K562 (cell line): ENCODE results near the gene IRF5. TPM values are rescaled to one million over a fixed set of nuclear protein-coding genes. Genes with fewer than 3 reads are reported as not detected.

ENCODE experiments used
- ATAC-seq: fragments of 200-7000 bp; cut with Tn5 transposase; 3 replicates; pipeline ENCODE4 v1.9.1; 2020; ENCODE audit warnings: moderate library complexity
- BruUV-seq: library from RNA; stranded (reverse); fragments of 400-500 nt; replicated peaks from 2 replicates; lab custom pipeline; 2021; lab: Mats Ljungman, UMichigan
- CTCF ChIA-PET: fragments of 300-600 bp; formaldehyde crosslinking; extraction: SDS; loops from one replicate; lab custom pipeline; 2021; ENCODE audit warnings: low intra/inter-chr PET ratio; lab: Yijun Ruan, JAX
- POLR2A ChIA-PET: fragments of 300-600, 350-650 bp; sonication (Branson Sonifier 250); formaldehyde crosslinking; extraction: SDS; loops from one replicate; lab custom pipeline; 2021; ENCODE audit warnings: antibody characterized with exemption, inconsistent platforms; lab: Yijun Ruan, JAX
- DNase-seq, 4 experiments: peaks; one replicate each; pipeline versions ENCODE4 v3.0.0 to v3.0.0-alpha.2; 2011 to 2018; ENCODE audit warnings: low spot score in 3 of 4, mixed read lengths in 3 of 4; ENCODE audit errors: extremely low read depth in 1 of 4
- FAIRE-seq: peaks from 2 replicates; lab custom pipeline; 2011; peaks lifted over from hg19 to GRCh38; lab: Jason Lieb, UNC
- H2AFZ ChIP-seq: 2 replicates; pipeline ENCODE4 v1.6.0; 2011; ENCODE audit warnings: low read depth, low read length, control low read depth, inconsistent platforms
- H3K27ac ChIP-seq: fragments of 200-600 bp; 3 replicates; pipeline ENCODE4 v1.8.0; 2011; ENCODE audit warnings: low read depth, mild to moderate bottlenecking, control low read depth, inconsistent platforms, low read length, moderate library complexity, mixed read lengths; ENCODE audit errors: extremely low read depth
- H3K27me3 ChIP-seq, 2 experiments: fragments of 300-600 bp in 1 of 2; 2 replicates in 1 of 2; 3 replicates in 1 of 2; pipeline versions ENCODE4 v1.6.0 to v1.8.0; 2011; ENCODE audit warnings: inconsistent platforms in 2 of 2, low read length in 2 of 2, mild to moderate bottlenecking in 1 of 2, mixed read lengths in 1 of 2, moderate library complexity in 1 of 2; ENCODE audit not compliant: control insufficient read depth in 2 of 2, insufficient read depth in 2 of 2
- H3K36me3 ChIP-seq: fragments of 300-600 bp; 3 replicates; pipeline ENCODE4 v1.8.0; 2011; ENCODE audit warnings: mild to moderate bottlenecking, low read length, inconsistent platforms; ENCODE audit not compliant: control insufficient read depth, insufficient read depth
- H3K4me1 ChIP-seq, 2 experiments: fragments of 200-600 bp in 1 of 2; replicated peaks in 1 of 2; 2 replicates in 1 of 2; 3 replicates in 1 of 2; pipeline versions ENCODE4 v1.5.1 to v1.8.0; 2011; ENCODE audit warnings: inconsistent platforms in 2 of 2, low read length in 2 of 2, mild to moderate bottlenecking in 1 of 2, mixed read lengths in 1 of 2, moderate library complexity in 1 of 2; ENCODE audit not compliant: control insufficient read depth in 2 of 2, insufficient read depth in 2 of 2
- H3K4me2 ChIP-seq: 2 replicates; pipeline ENCODE4 v1.6.1; 2011; ENCODE audit warnings: low read length, control low read depth, inconsistent platforms, mixed read lengths; ENCODE audit not compliant: insufficient read depth
- H3K4me3 ChIP-seq: fragments of 200-600 bp; sonication (generic), shearing (Covaris generic); 2 replicates; pipeline ENCODE4 v1.5.1; 2016; ENCODE audit warnings: control low read depth, inconsistent platforms
- H3K79me2 ChIP-seq: fragments of 200-600 bp; 3 replicates; pipeline ENCODE4 v1.8.0; 2011; ENCODE audit warnings: low read length, inconsistent platforms; ENCODE audit not compliant: control insufficient read depth, insufficient read depth
- H3K9ac ChIP-seq, 2 experiments: 2 replicates each; pipeline versions ENCODE4 v1.6.0 to v1.6.1; 2011; ENCODE audit warnings: low read depth in 2 of 2, low read length in 2 of 2, control low read depth in 1 of 2, inconsistent platforms in 1 of 2, mild to moderate bottlenecking in 1 of 2, mixed read lengths in 1 of 2; ENCODE audit not compliant: insufficient read depth in 1 of 2
- H3K9me1 ChIP-seq: one replicate; pipeline ENCODE4 v1.6.0; 2011; ENCODE audit warnings: inconsistent platforms, mild to moderate bottlenecking, low read length, moderate library complexity; ENCODE audit not compliant: control insufficient read depth, insufficient read depth
- H3K9me3 ChIP-seq: replicated peaks from 2 replicates; pipeline ENCODE4 v1.5.1; 2011; ENCODE audit warnings: low read depth, low read length, inconsistent platforms; ENCODE audit not compliant: control insufficient read depth, insufficient read depth
- H4K20me1 ChIP-seq: replicated peaks from 2 replicates; pipeline ENCODE4 v1.6.1; 2011; ENCODE audit warnings: low read length, inconsistent platforms, mixed read lengths; ENCODE audit not compliant: control insufficient read depth, insufficient read depth
- ARNT ChIP-seq, 2 experiments: fragments of 450-650 bp; IDR thresholded peaks; 2 replicates each; pipeline ENCODE4 v1.6.1; 2016; ENCODE audit warnings: mild to moderate bottlenecking in 1 of 2
- BDP1 ChIP-seq: IDR thresholded peaks from 3 replicates; pipeline ENCODE4 v1.6.1; 2011; ENCODE audit not compliant: insufficient read length, insufficient read depth
- CBFA2T3 ChIP-seq: fragments of 450-650 bp; IDR thresholded peaks from 2 replicates; pipeline ENCODE4 v1.6.1; 2017
- CBX2 ChIP-seq: fragments of 200-600 bp; sonication (generic); IDR thresholded peaks from one replicate; pipeline ENCODE4 v1.6.1; 2012; ENCODE audit warnings: mild to moderate bottlenecking, low read length, inconsistent platforms; ENCODE audit not compliant: insufficient read depth, poor library complexity, severe bottlenecking
- CHD2 ChIP-seq: IDR thresholded peaks from 2 replicates; pipeline ENCODE4 v1.6.1; 2011; ENCODE audit warnings: low read depth, low read length
- CREB3 ChIP-seq: fragments of 450-650 bp; conservative IDR thresholded peaks from 2 replicates; pipeline ENCODE4 v1.6.1; 2016; ENCODE audit warnings: missing genetic modification characterization, low read depth, mild to moderate bottlenecking, missing compliant biosample characterization, moderate library complexity
- E2F3 ChIP-seq: fragments of 250-450 bp; sonication (Bioruptor Pico); IDR thresholded peaks from 2 replicates; pipeline ENCODE4 v1.4.0; 2020; ENCODE audit warnings: mild to moderate bottlenecking
- GABPB2 ChIP-seq: fragments of 250-450 bp; sonication (Bioruptor Pico); conservative IDR thresholded peaks from 2 replicates; pipeline ENCODE4 v1.5.1; 2021; ENCODE audit warnings: mild to moderate bottlenecking
- HCFC1 ChIP-seq: IDR thresholded peaks from 2 replicates; pipeline ENCODE4 v1.6.1; 2012; ENCODE audit warnings: low read depth, low read length, improper control_type of control experiment
- HNRNPLL ChIP-seq: fragments of 200-400 bp; formaldehyde crosslinking; IDR thresholded peaks from 2 replicates; pipeline ENCODE4 v1.6.1; 2017; ENCODE audit warnings: low read length, low read depth, mild to moderate bottlenecking; ENCODE audit not compliant: poor library complexity, severe bottlenecking
- MLLT1 ChIP-seq, 2 experiments: fragments of 450-650 bp; IDR thresholded peaks; 2 replicates each; pipeline ENCODE4 v1.6.1; 2016
- SETDB1 ChIP-seq: IDR thresholded peaks from one replicate; pipeline ENCODE4 v1.6.1; 2012; ENCODE audit warnings: low read length, control low read depth, inconsistent platforms
- SRSF3 ChIP-seq: fragments of 200-400 bp; formaldehyde crosslinking; IDR thresholded peaks from 2 replicates; pipeline ENCODE4 v1.6.1; 2016; ENCODE audit warnings: mild to moderate bottlenecking, low read length, moderate library complexity; ENCODE audit not compliant: insufficient read depth
- THRA ChIP-seq: fragments of 450-650 bp; IDR thresholded peaks from 2 replicates; pipeline ENCODE4 v1.6.1; 2017; ENCODE audit warnings: mild to moderate bottlenecking, moderate library complexity
- ZC3H4 ChIP-seq: sonication (generic); formaldehyde crosslinking; IDR thresholded peaks from 2 replicates; pipeline ENCODE4 v1.9.0; 2021; ENCODE audit warnings: missing genetic modification reagents, borderline replicate concordance
- ZFP36 ChIP-seq: fragments of 150-350 bp; IDR thresholded peaks from 2 replicates; pipeline ENCODE4 v1.6.1; 2018; ENCODE audit warnings: low read length, low read depth; ENCODE audit not compliant: partially characterized antibody
- ZNF224 ChIP-seq: sonication (generic); formaldehyde crosslinking; IDR thresholded peaks from 2 replicates; pipeline ENCODE4 v1.8.0; 2022; ENCODE audit warnings: mild to moderate bottlenecking, missing genetic modification reagents
- ZNF24 ChIP-seq: fragments of 450-650 bp; IDR thresholded peaks from 2 replicates; pipeline ENCODE4 v1.6.1; 2016
- ZNF41 ChIP-seq: fragments of 250-450 bp; sonication (Bioruptor Pico); conservative IDR thresholded peaks from 2 replicates; pipeline ENCODE4 v1.4.0; 2020; ENCODE audit warnings: mild to moderate bottlenecking
- ZNF75A ChIP-seq: fragments of 450-650 bp; formaldehyde crosslinking; IDR thresholded peaks from 2 replicates; pipeline ENCODE4 v1.4.0; 2020; ENCODE audit warnings: mild to moderate bottlenecking
- ZNF76 ChIP-seq: fragments of 250-450 bp; sonication (Bioruptor Pico); IDR thresholded peaks from 2 replicates; pipeline ENCODE4 v1.4.0; 2020; ENCODE audit warnings: mild to moderate bottlenecking, moderate library complexity, borderline replicate concordance
- WGBS: fragments of 100-300 bp; shearing (Covaris generic); methylation state at CpG from one replicate; pipeline ENCODE4 v1.1.6; 2016; ENCODE audit warnings: low coverage, mixed read lengths; ENCODE audit not compliant: insufficient coverage; ENCODE audit errors: missing lambda C conversion rate; 5-methylcytosine and 5-hydroxymethylcytosine counted together
- in situ Hi-C: fragments of 300-500 bp; cut with MboI; formaldehyde crosslinking; loops from 4 replicates; pipeline ENCODE4 v1.15.0; 2018; ENCODE audit warnings: inconsistent platforms, mixed read lengths
- intact Hi-C: fragments of 100-400 bp; cut with micrococcal nuclease; formaldehyde crosslinking; loops from 2 replicates; pipeline ENCODE4 v1.14.2; 2022
- polyA plus RNA-seq, 8 experiments: library from polyadenylated mRNA; depleted of rRNA in 4 of 8; stranded (reverse) in 5 of 8; unstranded in 3 of 8; fragments of >200 nt; fragmentation: Nextera tagmentation in 2 of 8; fragmentation: Illumina TruSeq in 1 of 8; extraction: Ambion mirVana in 2 of 8; extraction: Trizol in 1 of 8; gene quantifications; 2 replicates each; pipeline versions ENCODE4 v1.2.1 to v1.2.3, GENCODE V29; 2011 to 2014; ENCODE audit warnings: inconsistent platforms in 1 of 8, missing spikeins in 1 of 8
- total RNA-seq, 7 experiments: library from RNA; depleted of rRNA in 6 of 7; stranded (reverse); fragments of >200 nt in 6 of 7; fragmentation: Illumina TruSeq in 2 of 7; extraction: Trizol in 2 of 7; gene quantifications; 2 replicates each; pipeline versions ENCODE4 v1.2.1 to v1.2.3, GENCODE V29; 2011 to 2021; ENCODE audit warnings: low replicate concordance in 1 of 7

Gene IRF5
- total and polyA plus RNA-seq, 9 of the 15 experiments (the other 6 are each of a cell fraction or from before 2014, with no cell fraction given) = 0.04 TPM; not detected in 8

- 1% methylated on average over 8 of the region's 8 CpGs for WGBS
- ChIA-PET POLR2A (no interaction called here), CTCF (no interaction called here)
- FAIRE-seq (peak; percentile 32), ATAC-seq (no peak), DNase-seq (no peak)
- no peak overlapping the region for H3K9ac ChIP-seq
- no peak overlapping the region for H3K27ac ChIP-seq
- no peaks in the 10 kb centered on the region for H3K9me3 ChIP-seq
- no peak overlapping the region for H3K4me2 ChIP-seq
- no peaks in the 10 kb centered on the region for H3K4me1 ChIP-seq
- no peak overlapping the region for H3K4me3 ChIP-seq
- H3K27me3 ChIP-seq = peaks cover 46 to 66% of the 10 kb centered on the region in 2 experiments
- no peaks in the 10 kb centered on the region for H3K36me3 ChIP-seq
- H3K9me1 ChIP-seq = no peaks in the 10 kb centered on the region
- BruUV-seq = no TSS peak
- no peaks in the 10 kb centered on the region for H3K79me2 ChIP-seq
- H2AFZ ChIP-seq = no peak overlapping the region
- H4K20me1 ChIP-seq = no peaks in the 10 kb centered on the region
- in situ Hi-C loops = no loop called here
- intact Hi-C loops = loop anchor here (5.0 kb wide), 1 partner anchor 287 kb away; no protein-coding TSS in a partner anchor
- TF ChIP-seq THRA (no peak), ZNF24 (no peak), ZC3H4 (CRISPR knock-in tag) (no peak), CREB3 (tag) (no peak), ZNF76 (CRISPR knock-in tag) (no peak), ARNT (IDR thresholded peaks at IDR 0.05) (no peak), ZNF41 (no peak), CBX2 (peak; percentile 91), HNRNPLL (no peak), ZNF224 (CRISPR knock-in tag) (no peak), CHD2 (no peak), MLLT1 (IDR thresholded peaks at IDR 0.05) (no peak), CBFA2T3 (no peak), ZNF75A (CRISPR knock-in tag) (no peak), GABPB2 (CRISPR knock-in tag) (no peak), BDP1 (no peak), ZFP36 (peak; percentile 26), SETDB1 (no peak), E2F3 (no peak), HCFC1 (no peak), SRSF3 (no peak)
Observed at GRCh38 chr7:128924707-128925588, 12.8 kb upstream of the IRF5 start.
